Amniotic stem cell (primary cell): ENCODE results near the gene MAT2A.
"Not testable (repeated sequence)": the region's sequence is repeated elsewhere in the genome, so short reads cannot be mapped to it uniquely, and the experiment has no call there.

Source experiments
- DNase-seq: peaks from one replicate; lab custom pipeline; 2025; lab: John Stamatoyannopoulos, UW

The MAT2A gene

DNA sequence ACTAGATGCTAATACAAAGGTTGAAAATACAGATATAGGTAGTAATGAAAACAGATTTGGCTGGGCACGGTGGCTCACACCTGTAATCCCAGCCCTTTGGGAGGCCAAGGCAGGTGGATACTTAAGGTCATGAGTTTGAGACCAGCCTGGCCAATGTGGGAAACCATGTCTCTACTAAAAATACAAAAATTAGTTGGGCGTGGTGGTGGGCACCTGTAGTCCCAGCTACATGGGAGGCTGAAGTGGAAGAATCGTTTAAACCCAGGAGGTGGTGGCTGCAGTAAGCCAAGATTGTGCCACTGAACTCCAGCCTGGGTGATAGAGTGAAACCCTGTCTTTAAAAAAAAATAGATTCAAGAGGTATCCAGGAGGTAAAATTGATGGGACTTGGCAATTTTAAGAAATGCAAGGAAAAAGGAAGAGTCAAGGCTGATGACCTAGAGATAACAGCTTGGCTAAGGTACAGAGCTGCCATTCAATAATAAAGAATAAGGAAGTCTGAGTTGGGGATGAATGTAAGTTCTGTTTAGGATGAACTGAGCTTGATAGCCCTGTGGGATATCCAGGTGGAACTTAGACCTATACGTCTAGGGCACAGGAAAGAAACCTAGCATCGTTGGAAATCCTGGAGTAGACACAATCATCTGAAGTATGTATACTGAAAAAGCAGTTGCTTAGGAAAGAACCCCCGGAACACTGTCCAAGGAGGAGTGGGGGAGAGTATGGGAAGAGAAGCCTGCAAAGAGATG is 9.1 kb downstream of the MAT2A start:
- no peak for DNase-seq

- no peak for DNase-seq
Measured at GRCh38 chr2:85548608-85548900, 9.6 kb downstream of the MAT2A start.

DNA sequence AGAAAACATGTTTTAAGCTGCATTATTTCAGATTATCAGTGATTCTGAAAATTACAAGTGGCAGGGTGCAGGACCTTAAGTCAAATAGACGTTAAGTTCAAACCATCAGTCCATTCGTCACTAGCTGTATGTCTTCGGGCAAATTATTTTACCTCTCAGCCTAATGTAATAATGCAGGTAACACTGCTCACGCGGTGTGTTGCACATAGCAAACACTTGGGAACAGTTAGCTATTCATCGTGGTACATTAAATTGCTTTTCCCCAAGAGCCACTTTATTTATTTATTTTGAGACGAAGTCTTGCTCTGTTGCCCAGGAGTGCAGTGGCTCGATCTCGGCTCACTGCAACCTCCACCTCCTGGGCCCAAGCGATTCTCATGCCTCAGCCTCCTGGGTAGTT is 10.1 kb downstream of the MAT2A start:
- DNase-seq, result no peak

- DNase-seq, result peak; percentile 42
Measured at GRCh38 chr2:85549826-85550225, 10.9 kb downstream of the MAT2A start.

- no peak for DNase-seq
Measured at GRCh38 chr2:85550486-85550885, 11.5 kb downstream of the MAT2A start.

DNA sequence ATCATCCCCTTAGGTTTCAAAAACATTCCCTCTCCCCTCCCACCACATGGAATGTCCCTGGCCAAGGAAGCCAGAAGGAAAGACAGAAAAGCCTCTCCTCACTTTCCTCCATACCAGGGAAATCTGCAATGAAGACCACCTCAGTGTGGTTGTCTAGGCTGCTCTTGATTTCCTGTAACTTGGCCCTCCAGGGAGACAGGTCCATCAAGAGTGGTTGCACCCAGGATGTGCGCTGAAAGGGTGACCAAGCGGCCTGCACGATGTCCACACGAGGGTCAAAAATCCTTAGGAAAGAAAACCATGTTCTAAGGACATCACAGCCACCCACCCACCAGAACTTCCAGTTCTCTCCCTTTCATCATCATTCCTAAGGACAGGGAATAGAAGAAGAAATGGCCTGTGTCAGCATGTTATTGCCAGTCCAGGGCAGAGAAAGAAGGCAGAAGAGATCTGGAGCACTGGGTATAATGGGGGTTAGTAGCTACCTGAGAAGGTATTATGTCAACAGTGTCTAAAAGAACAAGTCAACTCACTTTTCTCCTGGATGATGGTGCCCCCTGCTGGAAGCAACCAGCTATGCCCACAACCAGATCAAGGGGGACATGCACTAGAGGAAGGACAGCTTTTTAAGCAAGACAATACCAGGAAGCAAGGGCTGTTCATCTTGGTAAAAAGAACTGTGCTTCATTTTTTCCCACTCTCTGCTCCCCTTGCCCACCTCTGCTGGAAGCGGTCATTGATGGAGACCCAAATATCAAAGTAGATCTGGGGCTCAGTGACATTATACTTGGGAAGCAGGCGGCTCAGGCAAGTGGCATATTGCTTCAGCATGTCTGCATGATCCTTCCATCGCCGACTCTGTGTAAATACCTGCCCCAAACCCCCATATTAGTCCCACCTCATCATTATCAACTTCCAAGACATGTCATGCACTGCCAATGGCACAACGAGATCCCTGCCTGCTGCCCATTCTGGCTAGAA is 13.0 kb downstream of the MAT2A start:
- DNase-seq, result peak; percentile 42

- DNase-seq, result no peak
Measured at GRCh38 chr2:85553184-85553583, 14.2 kb downstream of the MAT2A start.

- no peak for DNase-seq
Measured at GRCh38 chr2:85554980-85555612, 16.1 kb downstream of the MAT2A start.

GRCh38 chr2:85557130-85557529 is 18.2 kb downstream of the MAT2A start:
- DNase-seq, result no peak

DNA sequence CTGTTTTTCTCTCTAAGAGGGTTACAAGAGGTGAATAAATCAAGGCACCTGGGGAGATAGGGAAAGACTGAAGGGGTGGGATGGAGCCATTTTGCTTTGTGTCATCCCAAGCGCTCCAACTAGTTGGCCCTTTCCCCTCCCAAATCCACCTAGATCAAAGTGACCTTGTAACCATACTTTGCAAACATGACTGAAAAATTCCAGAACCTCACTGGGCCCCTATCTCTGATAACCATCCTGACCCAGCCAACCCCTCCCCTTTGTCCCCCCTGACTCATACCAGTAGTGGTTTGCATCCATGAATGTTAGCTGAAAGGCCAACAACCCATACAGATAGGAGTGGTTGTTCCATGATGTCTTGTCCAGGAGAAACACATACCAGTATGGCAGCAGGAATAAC is 19.2 kb downstream of the MAT2A start:
- no peak for DNase-seq

DNA sequence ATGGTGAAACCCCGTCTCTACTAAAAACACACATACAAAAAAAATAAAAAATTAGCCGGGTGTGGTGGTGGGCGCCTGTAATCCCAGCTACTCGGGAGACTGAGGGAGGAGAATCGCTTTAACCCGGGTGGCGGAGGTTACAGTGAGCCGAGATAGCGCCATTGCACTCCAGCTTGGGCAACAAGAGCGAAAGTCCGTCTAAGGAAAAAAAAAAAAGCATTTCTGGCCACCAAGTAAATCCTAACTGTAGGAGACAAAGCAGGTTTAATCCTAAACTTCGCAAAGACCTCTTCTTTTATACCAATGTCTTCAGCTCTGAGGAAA is 21.4 kb downstream of the MAT2A start:
- DNase-seq, result not testable (repeated sequence)

DNA sequence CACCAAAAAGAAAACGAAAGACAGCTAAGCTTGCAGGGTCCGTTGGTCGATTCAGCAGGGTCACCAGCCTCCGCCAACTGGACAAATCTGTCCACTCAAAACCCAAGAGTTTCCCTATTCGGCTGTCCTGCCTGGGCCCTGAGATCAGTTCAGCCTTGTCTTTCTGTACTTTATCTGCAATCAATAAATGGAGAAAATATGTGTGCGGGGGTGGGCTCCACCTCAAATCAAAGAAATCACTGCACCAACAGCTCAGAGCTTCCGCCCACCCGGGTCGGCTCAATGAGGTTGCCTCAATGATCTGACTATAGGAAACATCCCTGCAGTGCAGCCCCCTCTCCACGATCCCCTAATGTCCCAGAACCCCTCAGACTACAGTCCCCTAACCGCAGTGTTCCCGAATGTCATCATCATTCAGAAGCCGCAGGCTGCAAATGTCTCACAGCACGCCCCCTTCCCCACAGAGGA is 21.9 kb downstream of the MAT2A start:
- DNase-seq, result no peak

- peak; percentile 87 for DNase-seq
Measured at GRCh38 chr2:85561280-85562212, 22.6 kb downstream of the MAT2A start, which contains the start of gene GGCX. Gene GGCX (minus strand): TSS chr2:85561493. CDS start chr2:85561428, 65 bp downstream.

- no peak for DNase-seq
Measured at GRCh38 chr2:85564144-85564563, 25.2 kb downstream of the MAT2A start.

GRCh38 chr2:85566265-85566664 is 27.3 kb downstream of the MAT2A start:
- DNase-seq, result no peak

GRCh38 chr2:85575739-85576138 is 36.8 kb downstream of the MAT2A start:
- no peak for DNase-seq

DNA sequence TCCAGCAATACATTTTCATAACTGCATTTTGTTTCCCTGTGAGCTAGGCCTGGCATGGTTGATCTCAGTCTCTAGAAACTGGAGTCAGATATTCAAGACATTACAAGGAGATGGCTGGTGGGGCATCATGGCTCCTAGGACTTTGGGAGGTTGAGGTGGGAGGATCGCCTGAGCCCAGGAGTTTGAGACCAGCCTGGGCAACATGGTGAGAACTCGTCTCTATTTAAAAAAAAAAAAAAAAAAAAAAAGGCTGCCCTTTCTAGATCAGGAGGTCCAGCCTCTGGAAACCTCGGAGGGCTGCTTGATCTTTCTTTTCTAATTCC is 38.1 kb downstream of the MAT2A start:
- no peak for DNase-seq

DNA sequence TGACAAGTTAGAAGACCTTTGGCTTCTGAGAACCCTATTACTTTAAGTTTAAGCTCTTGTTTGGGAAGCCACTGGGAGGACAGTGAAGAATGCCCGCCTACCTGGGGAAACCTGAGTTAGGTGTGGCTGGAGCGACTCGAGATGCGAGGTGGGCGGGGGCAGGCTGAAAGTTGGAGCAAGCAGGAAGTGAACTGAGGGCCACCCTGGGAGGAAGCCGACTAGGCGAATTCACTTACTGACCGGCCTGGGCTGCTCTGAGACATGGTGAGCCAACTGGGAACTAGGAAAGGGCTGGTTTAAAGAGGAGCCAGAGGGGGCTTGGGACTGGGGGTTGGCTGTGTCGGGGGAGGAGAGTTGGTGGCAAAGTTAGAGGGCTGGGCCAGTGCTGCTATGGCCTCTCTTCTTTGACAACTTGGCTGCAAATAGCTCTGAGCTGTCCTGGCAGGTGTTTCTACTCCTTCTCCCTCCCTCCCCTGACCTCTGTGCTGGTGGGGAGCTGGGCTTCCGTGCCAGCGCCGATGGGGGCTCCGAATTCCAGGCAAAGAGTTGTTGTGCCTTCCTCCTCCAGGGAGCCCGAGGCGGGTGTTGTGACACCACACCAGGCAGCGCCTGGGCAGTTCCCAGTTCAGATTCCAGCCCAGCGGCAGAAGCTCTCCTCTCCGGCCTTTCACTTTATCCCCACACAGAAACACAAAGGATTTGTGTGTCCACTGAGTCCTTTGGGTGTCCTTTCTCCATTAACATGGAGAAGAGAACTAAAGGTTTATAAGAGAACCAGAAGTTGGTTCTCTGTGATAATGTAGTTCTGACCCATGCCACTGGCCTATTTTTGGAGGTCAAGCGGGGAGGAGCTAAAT is 38.6 kb downstream of the MAT2A start, which contains the start of gene VAMP8:
Gene VAMP8 (plus strand): TSS at position 201 of the 857 bp plus-strand sequence. CDS start 61 bp downstream, at position 262.
- no peak for DNase-seq

DNA sequence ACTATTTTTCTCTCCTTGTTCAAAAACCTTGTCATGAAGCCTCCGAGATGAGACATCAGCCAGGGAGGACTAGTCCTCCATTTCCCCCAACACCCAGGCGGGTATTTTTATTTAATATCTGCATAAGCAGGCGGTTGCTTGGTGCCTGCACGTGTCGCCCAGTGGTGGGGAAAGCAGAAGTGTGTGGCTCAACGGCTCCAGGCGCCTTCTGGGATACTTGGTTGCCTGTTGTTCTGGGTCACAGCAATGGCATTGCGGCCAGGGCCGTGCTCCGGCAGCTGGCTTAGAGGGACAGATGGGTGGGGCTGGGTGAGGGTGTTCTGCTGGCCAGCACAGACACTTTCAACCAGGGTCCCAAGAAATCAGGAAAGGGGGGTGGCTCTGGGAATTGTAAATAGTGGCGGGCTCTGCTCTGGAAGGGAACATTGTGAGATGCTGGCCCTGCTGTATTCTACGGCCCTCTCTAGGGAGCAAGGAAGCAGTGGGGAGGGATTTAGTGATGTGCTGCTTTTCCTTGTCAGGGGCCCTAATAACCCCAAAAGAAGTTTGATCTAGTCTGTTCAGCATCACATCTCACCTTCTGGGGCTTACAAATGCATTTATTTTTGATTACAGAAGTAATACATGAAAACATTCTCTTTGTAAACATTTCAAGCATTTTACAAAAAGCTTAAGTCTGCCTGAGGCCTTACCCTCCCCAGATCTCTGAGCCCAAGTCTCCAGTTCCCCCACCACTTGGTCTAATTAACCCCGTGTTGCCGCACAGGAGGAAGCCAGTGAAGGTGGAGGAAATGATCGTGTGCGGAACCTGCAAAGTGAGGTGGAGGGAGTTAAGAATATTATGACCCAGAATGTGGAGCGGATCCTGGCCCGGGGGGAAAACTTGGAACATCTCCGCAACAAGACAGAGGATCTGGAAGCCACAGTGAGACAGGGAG is 39.5 kb downstream of the MAT2A start:
- DNase-seq, result no peak
